ENCODE data around the gene CNNM4.

The CNNM4 gene

DNA sequence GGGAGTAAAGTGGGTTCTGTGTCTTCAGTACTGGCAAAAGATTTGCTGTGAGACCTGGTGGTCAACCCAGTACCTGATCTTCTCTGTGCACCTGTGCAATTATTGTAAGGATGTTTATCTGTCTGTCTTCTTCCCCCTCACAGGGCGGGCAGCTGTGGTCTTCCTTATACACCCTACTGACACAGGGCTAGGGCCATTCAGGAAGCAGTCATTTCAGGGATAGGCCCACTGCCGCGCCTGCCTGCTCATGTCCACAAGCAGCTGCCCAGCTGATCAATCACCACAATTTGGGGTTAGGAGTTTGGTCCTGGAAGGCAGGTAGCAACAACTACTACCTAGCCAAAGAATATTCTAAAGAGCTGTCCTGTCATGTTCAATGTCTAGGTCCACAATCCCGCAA, 1.2 kb upstream of the CNNM4 start:
- no peak for DNase-seq

DNA sequence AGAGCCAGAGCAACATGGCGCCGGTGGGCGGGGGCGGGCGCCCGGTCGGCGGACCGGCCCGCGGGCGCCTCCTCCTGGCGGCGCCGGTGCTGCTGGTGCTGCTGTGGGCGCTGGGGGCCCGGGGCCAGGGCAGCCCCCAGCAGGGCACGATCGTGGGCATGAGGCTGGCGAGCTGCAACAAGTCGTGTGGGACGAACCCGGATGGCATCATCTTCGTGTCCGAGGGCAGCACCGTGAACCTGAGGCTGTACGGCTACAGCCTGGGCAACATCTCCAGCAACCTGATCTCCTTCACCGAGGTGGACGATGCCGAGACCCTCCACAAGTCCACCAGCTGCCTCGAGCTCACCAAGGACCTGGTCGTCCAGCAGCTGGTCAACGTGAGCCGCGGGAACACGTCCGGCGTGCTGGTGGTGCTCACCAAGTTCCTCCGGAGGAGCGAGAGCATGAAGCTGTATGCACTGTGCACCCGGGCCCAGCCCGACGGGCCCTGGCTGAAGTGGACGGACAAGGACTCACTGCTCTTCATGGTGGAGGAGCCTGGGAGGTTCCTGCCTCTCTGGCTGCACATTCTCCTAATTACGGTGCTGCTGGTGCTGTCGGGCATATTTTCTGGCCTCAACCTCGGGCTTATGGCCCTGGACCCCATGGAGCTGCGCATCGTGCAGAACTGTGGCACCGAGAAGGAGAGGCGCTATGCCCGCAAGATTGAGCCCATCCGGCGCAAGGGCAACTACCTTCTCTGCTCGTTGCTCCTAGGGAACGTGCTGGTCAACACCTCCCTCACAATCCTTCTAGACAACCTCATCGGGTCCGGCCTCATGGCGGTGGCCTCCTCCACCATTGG, 507 bp downstream of the CNNM4 start:
- no peak for DNase-seq

DNA sequence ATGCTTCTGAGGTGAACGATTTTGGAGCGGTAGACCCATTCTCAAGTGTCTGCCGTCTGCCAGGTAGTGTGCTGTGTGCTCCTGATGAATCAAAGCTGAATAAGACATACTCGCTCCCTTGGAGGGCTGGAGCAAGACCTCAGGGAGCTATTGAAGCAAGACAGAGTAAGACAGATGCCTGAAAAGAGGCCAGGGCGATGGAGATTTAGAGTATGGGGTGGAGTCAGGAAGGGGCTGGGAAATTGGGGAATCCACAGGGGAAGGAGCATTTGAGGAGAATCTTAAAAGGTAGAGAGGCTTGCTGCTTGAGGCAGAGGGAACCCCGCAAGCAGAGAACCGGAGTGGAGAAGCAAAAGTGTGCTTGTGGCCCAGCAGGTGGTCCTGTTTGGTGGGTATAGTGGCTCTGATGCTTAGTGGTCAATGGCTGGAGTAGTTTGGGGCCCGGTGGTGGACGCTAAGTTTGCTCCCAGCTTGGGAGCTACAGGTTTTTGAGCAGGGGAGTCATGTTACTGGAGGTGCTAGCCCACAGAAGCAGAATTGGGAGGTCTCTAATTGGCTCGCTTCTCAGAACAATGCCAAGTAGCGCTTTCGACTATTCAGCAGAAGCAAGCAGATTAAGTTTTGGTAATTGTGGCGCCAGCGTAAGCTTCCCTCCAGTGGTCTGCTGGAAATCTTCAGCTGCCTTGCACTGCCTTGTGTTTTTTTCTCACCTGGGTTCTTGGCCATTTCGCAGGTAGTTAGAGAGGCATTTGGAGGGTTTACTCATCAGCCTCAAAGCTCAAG, 2.0 kb downstream of the CNNM4 start:
- DNase-seq, result no peak

DNA sequence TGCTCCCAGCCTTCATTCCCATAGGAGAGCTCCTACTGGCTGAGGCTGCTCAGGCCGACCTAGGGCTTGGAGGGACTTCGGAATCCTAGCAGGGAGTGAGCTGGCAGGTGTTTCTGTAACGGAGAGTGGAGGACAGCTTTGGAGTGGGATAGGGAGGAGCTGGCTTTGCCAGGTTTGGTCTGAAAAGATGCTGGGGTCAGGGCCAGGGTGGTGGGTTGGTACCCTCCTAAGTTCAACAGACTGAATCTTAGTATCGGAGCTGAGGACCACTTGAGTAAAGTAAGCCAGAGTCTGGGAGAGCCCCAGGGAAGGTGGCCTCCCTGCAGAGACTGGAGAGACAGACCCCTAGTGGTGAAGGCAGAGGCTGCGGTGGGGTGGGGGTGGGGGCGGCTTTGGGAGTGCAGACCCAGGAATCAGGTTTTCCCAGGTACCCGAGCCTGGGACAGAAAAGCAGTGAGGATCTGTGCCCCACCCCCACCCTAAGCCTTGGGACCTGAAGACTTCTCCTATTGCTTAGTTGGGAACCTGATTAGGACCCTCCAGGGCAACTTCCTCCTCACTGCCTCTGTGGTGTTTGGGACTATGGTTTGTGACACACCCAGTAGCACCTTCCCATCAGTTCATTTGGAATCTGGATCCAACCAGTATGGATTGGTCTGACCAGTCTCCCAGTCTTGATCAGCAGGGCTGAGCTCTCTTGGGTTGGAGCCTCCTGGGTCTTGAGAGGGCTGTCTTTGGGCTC, 3.0 kb downstream of the CNNM4 start:
- DNase-seq, result no peak

GRCh38 chr2:96764253-96764637, 3.5 kb downstream of the CNNM4 start:
- no peak for DNase-seq

- DNase-seq, result no peak
Measured at GRCh38 chr2:96767135-96767871, 6.6 kb downstream of the CNNM4 start.

- no peak for DNase-seq
Measured at GRCh38 chr2:96768083-96768561, 7.4 kb downstream of the CNNM4 start.

DNA sequence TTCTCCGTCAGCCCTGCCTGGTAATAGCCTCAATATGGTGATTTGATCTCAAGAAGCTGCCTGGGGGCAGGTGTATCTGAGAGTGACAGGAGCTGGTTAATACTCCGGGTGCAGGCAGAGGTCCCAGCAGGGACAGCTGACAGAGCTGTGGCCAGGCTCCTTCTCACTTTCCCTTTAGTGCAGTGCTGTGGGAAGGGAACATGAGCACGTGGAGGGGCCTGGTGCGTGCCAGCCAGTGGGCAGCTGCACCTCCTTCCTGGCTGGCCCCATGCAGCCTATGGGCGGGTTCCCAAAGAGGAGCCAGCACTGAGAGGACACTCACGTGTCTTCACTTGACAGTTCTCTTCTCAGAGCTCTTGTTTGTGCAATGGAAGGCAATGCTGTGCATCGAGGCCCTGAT, 9.1 kb downstream of the CNNM4 start:
- DNase-seq, result no peak

DNA sequence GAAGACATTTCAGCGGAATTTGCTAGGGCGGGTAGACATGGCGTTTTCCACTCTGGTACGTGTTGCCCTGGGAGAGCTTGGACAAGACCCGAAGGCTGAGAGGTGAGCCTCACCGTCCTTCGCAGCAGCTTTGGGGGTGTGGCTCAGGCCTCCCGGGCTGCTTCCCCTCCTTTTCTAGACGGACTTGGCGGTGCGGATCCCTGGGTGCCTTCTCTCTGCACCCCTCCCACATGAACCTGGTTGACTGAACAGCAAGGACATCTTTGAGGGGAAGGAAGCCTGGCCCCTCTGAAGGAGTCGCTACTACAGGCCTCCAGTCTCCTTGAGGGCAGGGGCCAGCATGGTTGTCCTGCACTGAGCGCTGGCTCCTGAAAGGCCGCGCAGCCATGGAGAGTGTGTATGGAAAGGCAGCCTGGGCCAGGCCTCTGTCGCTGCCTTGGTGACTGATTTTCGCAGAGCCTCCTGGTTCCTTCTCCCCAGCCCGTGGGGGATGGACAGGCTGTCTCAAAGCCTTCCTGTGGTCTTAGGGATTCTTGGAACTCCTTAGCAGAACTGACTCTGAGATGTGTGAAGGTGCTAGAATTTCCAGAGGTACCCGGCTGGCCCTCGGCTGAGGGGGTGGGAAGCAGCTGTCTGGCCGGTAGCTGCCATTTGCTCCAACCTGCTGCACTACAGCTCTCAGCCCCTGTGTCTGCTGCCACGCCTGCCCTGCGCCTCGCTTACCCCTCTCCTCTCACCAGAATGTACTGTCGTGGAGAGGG, 9.9 kb downstream of the CNNM4 start:
- DNase-seq, result no peak

DNA sequence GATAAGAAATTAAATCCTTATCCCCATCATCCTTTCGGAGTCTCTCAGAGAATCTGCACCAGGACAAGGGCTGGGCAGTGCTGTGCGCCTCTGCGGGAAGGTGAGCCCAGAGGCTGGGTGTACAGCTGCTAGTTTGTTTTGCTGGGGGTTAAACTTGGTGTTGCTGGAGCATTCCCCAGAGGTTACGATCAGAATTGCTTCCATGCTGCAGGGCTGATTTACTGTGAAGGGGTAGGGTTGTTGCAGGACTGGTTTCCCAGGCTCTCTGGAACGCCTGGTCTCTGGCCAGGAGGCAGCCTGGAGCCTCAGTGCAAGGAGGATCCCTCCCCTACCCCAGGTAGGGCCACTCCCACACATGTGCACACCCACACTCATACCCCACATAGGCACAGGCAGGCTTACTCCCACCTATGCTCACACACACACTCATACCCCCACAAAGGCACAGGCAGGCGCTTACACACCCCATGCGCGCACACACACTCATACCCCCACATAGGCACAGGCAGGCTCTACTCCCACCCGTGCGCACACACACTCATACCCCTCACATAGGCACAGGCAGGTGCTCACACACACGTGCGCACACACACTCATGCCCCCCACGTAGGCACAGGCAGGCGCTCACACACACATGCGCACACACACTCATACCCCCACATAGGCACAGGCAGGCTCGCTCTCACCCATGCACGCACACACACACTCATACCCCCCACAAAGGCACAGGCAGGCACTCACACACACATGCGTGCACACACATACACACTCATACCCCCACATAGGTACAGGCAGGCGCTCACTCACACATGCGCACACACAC, 11.3 kb downstream of the CNNM4 start:
- no peak for DNase-seq

GRCh38 chr2:96772903-96773671, 12.4 kb downstream of the CNNM4 start:
- no peak for DNase-seq

DNA sequence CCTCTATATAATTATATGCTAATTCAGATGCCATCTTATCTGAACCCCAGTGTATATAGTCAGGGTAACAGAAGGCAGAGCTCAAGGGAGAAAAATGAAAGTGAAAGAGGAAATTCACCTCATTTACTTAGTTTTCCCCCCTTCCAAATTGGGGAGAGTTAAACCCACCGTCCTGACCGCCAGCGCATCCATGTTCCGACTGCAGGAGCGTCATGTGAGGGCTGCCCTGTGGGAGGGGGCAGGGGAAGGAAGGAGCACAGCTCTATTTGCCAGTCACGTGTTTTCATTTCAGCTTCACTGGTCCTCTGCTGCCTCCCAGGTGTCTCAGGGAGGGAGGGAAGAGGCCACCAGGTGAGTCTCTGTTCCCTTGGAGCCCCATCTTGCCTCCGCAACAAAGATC, 13.2 kb downstream of the CNNM4 start:
- no peak for DNase-seq

DNA sequence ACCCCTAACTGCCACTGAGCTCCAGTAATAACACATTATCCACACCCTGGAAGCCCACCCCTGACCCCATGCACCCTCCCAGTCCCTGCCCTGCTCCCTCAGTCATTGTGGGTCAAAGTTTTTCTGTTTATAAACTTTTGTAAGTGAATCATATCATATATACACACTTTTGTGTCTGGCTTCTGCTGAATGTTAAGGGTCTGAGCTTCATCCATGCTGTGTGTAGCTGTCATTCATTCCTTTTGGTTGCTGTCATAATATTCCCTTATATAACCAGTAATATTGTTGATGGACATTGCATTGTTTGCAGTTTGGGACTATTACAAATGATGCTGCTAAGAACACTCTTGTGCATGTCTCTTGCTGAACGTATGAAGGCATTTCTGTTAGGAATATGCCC, 14.5 kb downstream of the CNNM4 start:
- DNase-seq, result no peak

GRCh38 chr2:96783388-96783787, 22.7 kb downstream of the CNNM4 start:
- no peak for DNase-seq

- DNase-seq, result no peak
Measured at GRCh38 chr2:96787411-96787810, 26.7 kb downstream of the CNNM4 start.

GRCh38 chr2:96788442-96789244, 27.9 kb downstream of the CNNM4 start:
- no peak for DNase-seq

DNA sequence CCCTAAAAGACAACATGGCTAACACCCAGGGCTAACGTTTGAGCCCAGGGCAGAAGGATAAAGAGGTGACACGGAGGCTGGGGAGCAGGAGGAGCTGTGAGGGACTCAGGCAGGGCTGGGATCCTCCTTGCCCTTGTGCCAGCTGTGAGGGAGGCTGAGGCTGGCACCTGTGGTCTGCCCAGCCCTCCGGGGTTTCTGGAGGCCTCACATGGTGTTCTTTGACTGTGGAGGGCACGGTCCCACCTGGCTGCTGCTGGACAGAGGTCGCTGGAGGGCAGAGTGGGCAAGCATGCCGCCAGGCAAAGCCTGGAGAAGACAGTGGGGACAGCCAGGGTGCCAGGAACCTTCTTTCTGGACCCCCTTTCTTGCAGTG, 28.5 kb downstream of the CNNM4 start:
- no peak for DNase-seq

DNA sequence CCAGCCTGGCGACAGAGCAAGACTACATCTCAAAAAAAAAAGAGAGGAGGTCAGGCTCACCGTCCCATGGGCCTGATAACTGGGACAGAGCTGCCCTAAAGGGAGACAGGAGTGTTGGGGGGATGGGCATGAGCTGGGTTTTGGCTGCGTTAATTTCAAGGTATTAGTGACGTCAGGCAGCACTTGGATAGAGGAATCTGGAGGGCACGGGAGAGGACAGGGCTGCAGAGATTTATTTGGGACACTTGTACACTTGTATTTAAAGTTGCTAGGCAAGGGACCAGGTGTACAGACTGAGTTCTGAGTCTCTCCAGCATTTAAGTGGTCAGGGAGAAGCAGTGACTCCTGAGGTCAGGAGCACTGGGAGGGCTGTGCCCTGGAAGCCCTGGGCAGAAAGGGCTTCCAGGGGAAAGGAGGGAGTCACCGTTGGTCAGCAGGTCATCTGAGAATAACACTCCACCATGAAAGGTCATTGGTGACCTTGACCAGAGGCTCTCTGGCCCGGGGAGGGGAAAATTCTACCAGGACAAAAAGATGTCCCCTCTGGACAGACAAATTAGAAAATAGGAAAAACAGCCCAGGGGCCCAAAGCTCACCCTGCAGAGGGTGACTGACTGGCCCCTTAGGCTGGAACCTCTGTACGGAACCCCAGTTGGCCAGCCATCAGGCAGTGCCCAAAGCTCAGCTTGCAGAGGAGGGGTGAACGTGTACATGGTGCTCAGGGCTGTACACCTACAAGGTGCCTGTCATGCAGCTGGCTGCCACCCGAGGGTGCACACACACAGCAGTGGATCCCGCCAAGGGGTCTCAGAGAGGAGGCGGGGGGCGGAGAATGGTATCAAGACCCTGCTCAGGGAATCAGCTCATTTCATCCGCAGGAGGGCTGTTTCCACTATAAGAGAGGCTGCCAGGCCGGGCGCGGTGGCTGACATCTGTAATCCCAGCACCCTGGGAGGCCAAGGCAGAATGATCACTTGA, 32.4 kb downstream of the CNNM4 start:
- DNase-seq, result no peak
